GM12864 (cell line): ENCODE results near the gene CA7.

ENCODE experiments used
- DNase-seq: peaks from one replicate; pipeline ENCODE4 v3.0.0-alpha.2; 2011; ENCODE audit warnings: low read depth
- H3K4me3 ChIP-seq: 2 replicates; pipeline ENCODE4 v1.5.1; 2011; ENCODE audit warnings: mild to moderate bottlenecking, low read depth, low read length, control low read depth
- TF ChIP-seq, protein P1 (sequence below): IDR thresholded peaks from 2 replicates; pipeline ENCODE4 v1.5.1; 2011; ENCODE audit warnings: low read depth, mild to moderate bottlenecking, moderate library complexity, low read length, control low read depth, inconsistent platforms; ENCODE audit errors: missing control alignments

CA7 gene

GRCh38 chr16:66871840-66872239 lies 27.6 kb downstream of the CA7 start:
- H3K4me3 ChIP-seq, result no peak overlapping the region
- no peak for DNase-seq
- TF ChIP-seq, protein P1, sequence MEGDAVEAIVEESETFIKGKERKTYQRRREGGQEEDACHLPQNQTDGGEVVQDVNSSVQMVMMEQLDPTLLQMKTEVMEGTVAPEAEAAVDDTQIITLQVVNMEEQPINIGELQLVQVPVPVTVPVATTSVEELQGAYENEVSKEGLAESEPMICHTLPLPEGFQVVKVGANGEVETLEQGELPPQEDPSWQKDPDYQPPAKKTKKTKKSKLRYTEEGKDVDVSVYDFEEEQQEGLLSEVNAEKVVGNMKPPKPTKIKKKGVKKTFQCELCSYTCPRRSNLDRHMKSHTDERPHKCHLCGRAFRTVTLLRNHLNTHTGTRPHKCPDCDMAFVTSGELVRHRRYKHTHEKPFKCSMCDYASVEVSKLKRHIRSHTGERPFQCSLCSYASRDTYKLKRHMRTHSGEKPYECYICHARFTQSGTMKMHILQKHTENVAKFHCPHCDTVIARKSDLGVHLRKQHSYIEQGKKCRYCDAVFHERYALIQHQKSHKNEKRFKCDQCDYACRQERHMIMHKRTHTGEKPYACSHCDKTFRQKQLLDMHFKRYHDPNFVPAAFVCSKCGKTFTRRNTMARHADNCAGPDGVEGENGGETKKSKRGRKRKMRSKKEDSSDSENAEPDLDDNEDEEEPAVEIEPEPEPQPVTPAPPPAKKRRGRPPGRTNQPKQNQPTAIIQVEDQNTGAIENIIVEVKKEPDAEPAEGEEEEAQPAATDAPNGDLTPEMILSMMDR, result no peak

DNA sequence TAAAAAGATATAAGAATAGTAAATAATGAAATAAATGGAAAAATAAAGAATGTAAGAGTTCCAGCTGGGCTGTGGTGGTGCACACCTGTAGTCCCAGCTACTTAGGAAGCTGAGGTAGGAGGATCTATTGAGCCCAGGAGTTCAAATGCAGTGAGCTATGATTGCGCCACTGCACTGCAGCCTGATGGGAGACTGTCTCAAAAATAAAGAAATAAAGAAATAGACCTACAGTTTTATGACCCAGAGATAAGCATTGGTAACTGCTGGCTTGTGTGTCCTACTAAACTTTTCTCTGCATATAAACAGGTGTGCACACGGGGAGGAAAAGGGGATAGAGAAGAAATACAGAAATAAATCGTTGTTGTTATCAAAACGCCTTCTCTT lies 28.3 kb downstream of the CA7 start:
- peak overlapping the region; percentile 37; the same call in 1 of the 2 replicates for H3K4me3 ChIP-seq
- TF ChIP-seq, protein P1, result no peak
- DNase-seq, result no peak

DNA sequence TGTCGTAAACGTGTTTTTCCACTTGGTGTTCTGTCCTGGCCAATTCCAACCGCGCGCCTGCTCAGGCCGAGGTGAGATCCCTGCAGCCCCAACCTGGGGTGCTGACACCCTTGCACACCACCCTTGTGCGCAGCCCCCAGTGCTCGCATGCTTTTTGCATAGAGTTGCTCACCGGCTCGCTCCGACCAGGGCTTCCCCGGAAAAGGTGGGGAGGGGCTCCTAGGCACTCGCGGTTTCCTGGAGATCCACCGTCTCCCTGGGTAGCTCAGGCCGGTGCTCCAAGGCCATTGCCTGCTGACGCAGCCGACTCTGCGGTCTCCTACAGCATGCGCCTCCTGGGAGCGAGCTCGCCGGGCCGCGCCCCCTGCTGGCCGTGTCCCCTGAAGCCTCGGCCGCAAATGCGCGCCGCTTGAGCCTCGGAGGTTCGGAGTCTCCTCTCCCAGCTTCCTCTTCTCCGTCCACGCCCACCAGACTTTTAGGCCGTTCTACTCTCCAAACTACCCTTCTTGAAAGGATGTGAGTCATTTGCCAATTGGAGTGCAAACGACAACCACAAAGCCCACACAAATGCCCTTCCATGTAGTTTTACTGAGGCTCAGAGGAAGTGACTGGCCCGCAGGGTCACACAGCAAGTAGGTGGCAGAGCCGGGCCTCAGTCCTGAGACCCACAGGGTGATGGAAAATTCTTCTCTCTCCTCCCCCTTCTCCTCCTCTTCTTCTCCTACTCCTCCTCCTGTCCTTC lies 28.9 kb downstream of the CA7 start:
- peak; percentile 90 for DNase-seq
- peak overlapping the region; percentile 37 for H3K4me3 ChIP-seq
- TF ChIP-seq, protein P1, result peak; percentile 95

- DNase-seq, result no peak
Observed at GRCh38 chr16:66873685-66874055, 29.5 kb downstream of the CA7 start.

DNA sequence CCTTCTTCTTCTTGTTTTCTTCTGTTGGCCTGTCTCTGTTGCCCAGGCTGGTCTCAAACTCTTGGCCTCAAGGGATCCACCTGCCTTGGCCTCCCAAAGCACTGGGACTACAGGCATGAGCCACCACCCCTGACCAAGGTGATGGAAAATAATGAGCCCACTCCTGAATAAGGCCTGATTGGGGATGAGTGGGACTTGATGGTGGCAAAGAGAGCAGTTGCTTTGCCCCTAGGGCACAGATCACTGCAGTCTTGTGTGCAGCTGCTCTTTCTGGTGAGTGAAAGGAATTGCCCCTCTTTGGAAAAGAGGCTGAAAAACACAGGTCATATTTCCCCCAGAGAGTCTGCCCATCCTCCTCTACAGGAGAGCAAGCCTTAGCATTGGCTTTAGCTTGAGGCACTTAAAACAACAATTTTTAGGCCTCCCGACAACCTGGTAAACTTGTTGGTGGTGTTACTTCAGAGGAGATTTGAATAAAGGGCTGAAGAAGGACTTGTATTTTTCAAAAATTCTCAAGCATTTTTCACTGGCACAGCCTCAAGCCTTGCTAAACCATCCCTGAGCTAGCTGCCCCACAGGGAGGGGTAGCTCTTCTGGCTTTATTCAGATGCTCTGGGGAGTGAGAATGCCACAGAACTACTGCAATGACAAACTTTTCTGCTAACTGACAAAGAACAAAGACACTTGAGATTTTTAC lies 30.0 kb downstream of the CA7 start:
- no peak overlapping the region for H3K4me3 ChIP-seq
- TF ChIP-seq, protein P1, result no peak
- no peak for DNase-seq

More at GRCh38 chr16:66873685-66874055, 29.5 kb downstream of the CA7 start:
- no peak overlapping the region for H3K4me3 ChIP-seq
- TF ChIP-seq, protein P1, result no peak

DNA sequence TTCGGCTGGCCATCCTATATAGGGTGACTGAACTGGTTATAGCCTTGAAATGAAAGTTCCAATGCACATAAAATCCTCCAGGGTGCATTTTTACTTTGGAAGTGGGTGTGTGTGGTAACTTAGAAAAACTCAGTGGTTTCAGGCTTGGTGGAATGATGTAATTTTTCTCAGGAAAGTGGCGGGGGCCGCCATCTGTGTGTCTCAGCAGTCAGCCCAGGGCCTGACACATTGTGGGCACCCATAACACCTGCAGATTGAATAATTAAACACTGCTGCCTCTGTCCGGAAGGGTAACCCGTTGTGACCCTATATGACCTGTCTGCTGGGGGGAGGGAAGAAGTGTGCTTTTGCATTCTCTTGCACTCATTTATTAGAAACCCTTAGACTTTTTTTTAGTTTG lies 33.9 kb downstream of the CA7 start:
- TF ChIP-seq, protein P1, result no peak
- no peak overlapping the region for H3K4me3 ChIP-seq
- DNase-seq, result no peak
